ENCODE data around the gene TNIP1.

TNIP1 gene

GRCh38 chr5:150989695-150990094, 91.1 kb downstream of the TNIP1 start:
- DNase-seq, result no peak

- DNase-seq, result no peak
These were observed 93.1 kb downstream of the TNIP1 start for GRCh38 chr5:150987746-150988145.
